CD14-positive monocyte (primary cell): ENCODE results near the gene SMAD3. TPM values are rescaled to one million over a fixed set of nuclear protein-coding genes. Genes with fewer than 3 reads are reported as not detected.

Experiments used
- DNase-seq, 3 donors: peaks; one replicate each; pipeline ENCODE4 v3.0.0-alpha.2; 2011 to 2022
- H2AFZ ChIP-seq: 2 replicates; pipeline ENCODE4 v1.6.0; 2012; ENCODE audit warnings: mild to moderate bottlenecking, low read depth, low read length, inconsistent platforms; ENCODE audit not compliant: insufficient read depth, poor library complexity, severe bottlenecking
- H3K27ac ChIP-seq, 2 donors: 1 replicate in 1 of 2; 2 replicates in 1 of 2; pipeline ENCODE4 v1.5.1; 2012 to 2013; ENCODE audit warnings: low read length in 2 of 2, control low read depth in 1 of 2, inconsistent platforms in 1 of 2, low read depth in 1 of 2, mild to moderate bottlenecking in 1 of 2
- H3K27me3 ChIP-seq, 2 donors: one replicate each; pipeline versions ENCODE4 v1.6.0 to v1.6.1; 2011 to 2013; ENCODE audit warnings: low read length in 2 of 2; ENCODE audit not compliant: control insufficient read depth in 2 of 2, insufficient read depth in 2 of 2
- H3K36me3 ChIP-seq, 2 donors: replicated peaks in 1 of 2; 1 replicate in 1 of 2; 2 replicates in 1 of 2; pipeline versions ENCODE4 v1.5.1 to v1.6.1; 2012 to 2013; ENCODE audit warnings: low read length in 2 of 2, control low read depth in 1 of 2, inconsistent platforms in 1 of 2, mild to moderate bottlenecking in 1 of 2; ENCODE audit not compliant: insufficient read depth in 2 of 2, control insufficient read depth in 1 of 2
- H3K4me1 ChIP-seq, 2 donors: 1 replicate in 1 of 2; 2 replicates in 1 of 2; pipeline versions ENCODE4 v1.5.1 to v1.6.1; 2012 to 2013; ENCODE audit warnings: low read length in 2 of 2, control low read depth in 1 of 2, inconsistent platforms in 1 of 2, mild to moderate bottlenecking in 1 of 2, moderate library complexity in 1 of 2; ENCODE audit not compliant: insufficient read depth in 2 of 2, control insufficient read depth in 1 of 2
- H3K4me2 ChIP-seq: replicated peaks from 2 replicates; pipeline ENCODE3; 2012; ENCODE audit warnings: low read length, moderate library complexity, mild to moderate bottlenecking; ENCODE audit not compliant: poor library complexity, severe bottlenecking; ENCODE audit errors: extremely low read depth
- H3K4me3 ChIP-seq, 3 experiments: fragments of 200-600 bp in 1 of 3; sonication (generic) in 1 of 3; replicated peaks in 1 of 3; 1 replicate in 2 of 3; 2 replicates in 1 of 3; pipeline ENCODE4 v1.5.1; 2011 to 2013; ENCODE audit warnings: low read length in 3 of 3, mild to moderate bottlenecking in 3 of 3, control low read depth in 2 of 3, low read depth in 2 of 3, inconsistent platforms in 1 of 3, moderate library complexity in 1 of 3
- H3K79me2 ChIP-seq: 2 replicates; pipeline ENCODE4 v1.6.0; 2012; ENCODE audit warnings: mild to moderate bottlenecking, control low read depth, inconsistent platforms, low read length, moderate library complexity; ENCODE audit not compliant: insufficient read depth
- H3K9ac ChIP-seq: 2 replicates; pipeline ENCODE4 v1.6.0; 2017; ENCODE audit warnings: low read length, mild to moderate bottlenecking; ENCODE audit not compliant: insufficient read depth, poor library complexity, severe bottlenecking
- H3K9me3 ChIP-seq, 2 donors: replicated peaks in 1 of 2; 1 replicate in 1 of 2; 2 replicates in 1 of 2; pipeline versions ENCODE4 v1.5.1 to v1.6.1; 2012 to 2013; ENCODE audit warnings: low read length in 2 of 2, control low read depth in 1 of 2; ENCODE audit not compliant: control insufficient read depth in 1 of 2, insufficient read depth in 1 of 2
- H4K20me1 ChIP-seq: 2 replicates; pipeline ENCODE4 v1.6.0; 2012; ENCODE audit warnings: mild to moderate bottlenecking, low read length, control low read depth, moderate library complexity; ENCODE audit not compliant: insufficient read depth
- H3K27ac Mint-ChIP-seq, 7 donors: one replicate each; pipeline ENCODE4 v1.8.0; 2020; ENCODE audit warnings: mild to moderate bottlenecking in 7 of 7, mixed read lengths in 7 of 7, moderate library complexity in 6 of 7, inconsistent platforms in 2 of 7
- H3K27me3 Mint-ChIP-seq, 3 donors: one replicate each; pipeline ENCODE4 v1.8.0; 2021 to 2022; ENCODE audit warnings: low read depth in 3 of 3, mild to moderate bottlenecking in 3 of 3, mixed read lengths in 3 of 3, moderate library complexity in 3 of 3, inconsistent platforms in 1 of 3
- H3K36me3 Mint-ChIP-seq, 2 donors: one replicate each; pipeline ENCODE4 v1.8.0; 2020; ENCODE audit warnings: mixed read lengths in 2 of 2, inconsistent platforms in 1 of 2, mild to moderate bottlenecking in 1 of 2
- H3K4me1 Mint-ChIP-seq: one replicate; pipeline ENCODE4 v1.8.0; 2020; ENCODE audit warnings: mild to moderate bottlenecking, mixed read lengths
- H3K4me3 Mint-ChIP-seq, 2 donors: one replicate each; pipeline ENCODE4 v1.8.0; 2020; ENCODE audit warnings: mild to moderate bottlenecking in 2 of 2, mixed read lengths in 2 of 2, moderate library complexity in 1 of 2
- H3K9me3 Mint-ChIP-seq, 7 donors: one replicate each; pipeline ENCODE4 v1.8.0; 2020 to 2022; ENCODE audit warnings: mixed read lengths in 7 of 7, mild to moderate bottlenecking in 6 of 7, moderate library complexity in 6 of 7, inconsistent platforms in 2 of 7
- WGBS: methylation state at CpG from one replicate; pipeline ENCODE4 v1.1.5; 2013; ENCODE audit warnings: missing lambda C conversion rate; ENCODE audit not compliant: insufficient coverage; 5-methylcytosine and 5-hydroxymethylcytosine counted together
- intact Hi-C, 2 donors: fragments of 100-400 bp; cut with micrococcal nuclease; formaldehyde crosslinking; loops; one replicate each; pipeline versions ENCODE4 v1.15.0 to v1.15.1; 2023
- polyA plus RNA-seq, 3 donors: library from polyadenylated mRNA; depleted of rRNA in 1 of 3; unstranded in 2 of 3; stranded (reverse) in 1 of 3; fragments of 300-500 nt in 2 of 3; fragments of >200 nt in 1 of 3; fragmentation: Illumina TruSeq in 2 of 3; gene quantifications; 1 replicate in 2 of 3; 2 replicates in 1 of 3; pipeline ENCODE4 v1.2.3, GENCODE V29; 2012 to 2021
- TF ChIP-seq, protein P1 (sequence below): fragments of 200-600 bp; IDR thresholded peaks from one replicate; pipeline ENCODE4 v1.8.0; 2022; ENCODE audit warnings: antibody characterized with exemption, mild to moderate bottlenecking

Gene SMAD3
- polyA plus RNA-seq, 3 donors = 4.4 to 41.7 (median 5.4) TPM

GRCh38 chr15:67033571-67034044 is 31.8 kb upstream of the SMAD3 start:
- DNase-seq = peak; percentile 37 to 44 (median 41)
- intact Hi-C loops = no loop called here
- Histone ChIP-seq H3K9ac (no peak overlapping the region), H3K79me2 (no peaks in the 10 kb centered on the region), H3K9me3 (no peaks in the 10 kb centered on the region), H3K4me3 (peak overlapping the region in 2 of 3 experiments; percentile 11 to 65), H3K36me3 (no peaks in the 10 kb centered on the region), H3K27me3 (peaks cover 0 to 20% of the 10 kb centered on the region in 2 donors), H3K4me1 (peaks cover 20 to 28% of the 10 kb centered on the region in 2 donors), H4K20me1 (no peaks in the 10 kb centered on the region), H3K4me2 (peak overlapping the region; percentile 68), H3K27ac (no peak overlapping the region), H2AFZ (peak overlapping the region; percentile 76)
- Mint-ChIP-seq H3K36me3 (peaks cover 3 to 4% of the 10 kb centered on the region in 2 donors), H3K4me1 (peaks cover 20% of the 10 kb centered on the region), H3K27ac (peak overlapping the region in 4 of 7 donors; percentile 55 to 83 (median 80)), H3K27me3 (peaks cover 8 to 16% (median 11%) of the 10 kb centered on the region in 3 donors), H3K9me3 (peaks cover 0 to 3% (median 0%) of the 10 kb centered on the region in 7 donors), H3K4me3 (no peak overlapping the region)
- TF ChIP-seq, protein P1, sequence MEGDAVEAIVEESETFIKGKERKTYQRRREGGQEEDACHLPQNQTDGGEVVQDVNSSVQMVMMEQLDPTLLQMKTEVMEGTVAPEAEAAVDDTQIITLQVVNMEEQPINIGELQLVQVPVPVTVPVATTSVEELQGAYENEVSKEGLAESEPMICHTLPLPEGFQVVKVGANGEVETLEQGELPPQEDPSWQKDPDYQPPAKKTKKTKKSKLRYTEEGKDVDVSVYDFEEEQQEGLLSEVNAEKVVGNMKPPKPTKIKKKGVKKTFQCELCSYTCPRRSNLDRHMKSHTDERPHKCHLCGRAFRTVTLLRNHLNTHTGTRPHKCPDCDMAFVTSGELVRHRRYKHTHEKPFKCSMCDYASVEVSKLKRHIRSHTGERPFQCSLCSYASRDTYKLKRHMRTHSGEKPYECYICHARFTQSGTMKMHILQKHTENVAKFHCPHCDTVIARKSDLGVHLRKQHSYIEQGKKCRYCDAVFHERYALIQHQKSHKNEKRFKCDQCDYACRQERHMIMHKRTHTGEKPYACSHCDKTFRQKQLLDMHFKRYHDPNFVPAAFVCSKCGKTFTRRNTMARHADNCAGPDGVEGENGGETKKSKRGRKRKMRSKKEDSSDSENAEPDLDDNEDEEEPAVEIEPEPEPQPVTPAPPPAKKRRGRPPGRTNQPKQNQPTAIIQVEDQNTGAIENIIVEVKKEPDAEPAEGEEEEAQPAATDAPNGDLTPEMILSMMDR = no peak
- WGBS = 6% methylated on average over 48 of the region's 50 CpGs

DNA sequence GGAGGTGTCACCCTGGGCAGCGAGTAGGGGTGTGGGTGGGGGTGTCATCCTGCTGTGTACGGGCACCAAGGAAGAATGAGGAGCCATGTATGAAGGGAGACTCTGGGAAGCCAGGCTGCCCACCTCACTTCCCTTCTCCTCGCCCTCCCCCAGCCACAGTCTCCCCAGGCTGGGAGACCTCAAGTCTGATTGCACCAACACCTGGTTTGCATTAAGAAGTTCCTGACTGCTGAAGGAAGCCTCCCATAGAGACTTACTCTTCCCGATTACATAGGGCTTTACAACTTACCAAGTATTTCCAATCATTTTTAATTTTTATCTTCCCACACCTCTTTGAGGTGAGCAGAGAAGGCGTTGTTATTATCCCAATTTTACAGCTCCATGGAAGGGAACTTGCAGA is 29.5 kb upstream of the SMAD3 start:
- 60% methylated on average over 2 of the region's 5 CpGs for whole genome bisulfite sequencing
- Histone ChIP-seq H3K4me2 (no peak overlapping the region), H3K4me3 (no peak overlapping the region), H3K79me2 (no peaks in the 10 kb centered on the region), H2AFZ (no peak overlapping the region), H3K27ac (no peak overlapping the region), H3K36me3 (no peaks in the 10 kb centered on the region), H3K27me3 (peaks cover 0 to 20% of the 10 kb centered on the region in 2 donors), H3K4me1 (peaks cover 28 to 33% of the 10 kb centered on the region in 2 donors), H3K9ac (no peak overlapping the region), H3K9me3 (no peaks in the 10 kb centered on the region), H4K20me1 (no peaks in the 10 kb centered on the region)
- Mint-ChIP-seq H3K27ac (peak overlapping the region in 1 of 7 donors; percentile 32), H3K4me1 (peaks cover 16% of the 10 kb centered on the region), H3K4me3 (no peak overlapping the region), H3K27me3 (peaks cover 10 to 17% (median 15%) of the 10 kb centered on the region in 3 donors), H3K9me3 (peaks cover 0 to 3% (median 0%) of the 10 kb centered on the region in 7 donors), H3K36me3 (peaks cover 3 to 4% of the 10 kb centered on the region in 2 donors)
- DNase-seq = no peak
- intact Hi-C loops = no loop called here
- TF ChIP-seq, protein P1 = no peak
